ENCODE results near the gene SERF2.
"Not testable (repeated sequence)": the region's sequence is repeated elsewhere in the genome, so short reads cannot be mapped to it uniquely, and the experiment has no call there.

Gene SERF2

GRCh38 chr15:43830691-43831275 is 38.7 kb downstream of the SERF2 start:
- DNase-seq; H3K27ac Mint-ChIP-seq; H3K4me3 Mint-ChIP-seq; H3K27me3 Mint-ChIP-seq; H3K9me3 Mint-ChIP-seq; ATAC-seq (replicated peaks): not testable (repeated sequence)
- Mint-ChIP-seq H3K4me1 (peaks cover 18 to 51% of the 10 kb centered on the region in 2 donors), H3K36me3 (peaks cover 34 to 43% of the 10 kb centered on the region in 2 donors)

- peaks cover 37 to 45% of the 10 kb centered on the region in 2 donors for H3K36me3 Mint-ChIP-seq
- DNase-seq; H3K9me3 Mint-ChIP-seq; H3K27ac Mint-ChIP-seq; H3K27me3 Mint-ChIP-seq; ATAC-seq (replicated peaks); H3K4me3 Mint-ChIP-seq: not testable (repeated sequence)
- H3K4me1 Mint-ChIP-seq, result peaks cover 18 to 51% of the 10 kb centered on the region in 2 donors
Measured at GRCh38 chr15:43831519-43832052, 39.5 kb downstream of the SERF2 start.

- Mint-ChIP-seq H3K36me3 (peaks cover 37 to 45% of the 10 kb centered on the region in 2 donors), H3K4me1 (peaks cover 14 to 43% of the 10 kb centered on the region in 2 donors)
- not testable (repeated sequence) for H3K4me3 Mint-ChIP-seq; H3K27ac Mint-ChIP-seq; ATAC-seq (replicated peaks); H3K27me3 Mint-ChIP-seq; DNase-seq; H3K9me3 Mint-ChIP-seq
Measured at GRCh38 chr15:43832485-43832884, 40.4 kb downstream of the SERF2 start.

GRCh38 chr15:43845421-43845820 is 53.3 kb downstream of the SERF2 start:
- peaks cover 26 to 29% of the 10 kb centered on the region in 2 donors for H3K36me3 Mint-ChIP-seq
- H3K4me1 Mint-ChIP-seq, result no peaks in the 10 kb centered on the region
- no peaks in the 10 kb centered on the region for H3K27me3 Mint-ChIP-seq
- no peaks in the 10 kb centered on the region for H3K9me3 Mint-ChIP-seq
- DNase-seq (no peak), ATAC-seq (replicated peaks) (no peak)
- H3K27ac Mint-ChIP-seq, result peak overlapping the region; percentile 39
- H3K4me3 Mint-ChIP-seq, result no peak overlapping the region
